HG03558 (cell line): ENCODE data around the gene FSTL3.
"Not testable (repeated sequence)": the region's sequence is repeated elsewhere in the genome, so short reads cannot be mapped to it uniquely, and the experiment has no call there.

Source experiments
- ATAC-seq: cut with Tn5 transposase; IDR thresholded peaks from one replicate; pipeline ENCODE4 v1.9.1; 2021; ENCODE audit warnings: moderate number of reproducible peaks; ENCODE audit not compliant: unreplicated experiment; ENCODE audit errors: extremely low read depth

Gene FSTL3

DNA sequence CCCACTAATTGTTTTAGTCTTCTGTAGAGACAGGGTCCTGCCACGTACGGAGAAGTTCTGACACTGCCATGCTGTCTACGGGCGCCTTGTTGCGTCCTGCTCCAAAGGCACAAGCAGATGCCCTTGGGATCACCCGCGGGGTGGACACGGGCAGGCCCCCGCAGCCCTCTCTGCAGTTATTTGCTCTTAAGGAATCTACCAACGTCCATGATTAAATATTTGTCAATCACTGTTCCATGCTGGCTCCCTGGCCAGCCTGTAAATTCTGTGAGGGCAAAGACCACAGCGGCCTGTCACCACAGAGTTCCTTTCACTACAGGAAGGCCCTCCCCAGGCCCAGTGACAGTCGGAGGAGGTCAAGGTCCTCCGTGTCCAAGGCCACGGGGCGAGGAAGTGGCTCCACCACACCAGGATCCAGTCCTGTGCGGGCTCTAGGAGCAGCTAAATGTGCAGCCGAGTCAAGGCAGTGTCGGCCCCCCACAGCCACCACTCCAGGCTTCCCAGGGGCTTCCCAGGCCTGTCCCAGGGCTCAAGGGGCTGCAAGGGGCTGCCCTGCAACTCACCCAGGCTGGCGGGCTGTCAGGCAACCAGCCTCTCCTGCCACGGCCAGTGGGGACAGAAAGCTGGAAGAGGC lies 15.3 kb upstream of the FSTL3 start:
- ATAC-seq = no peak

DNA sequence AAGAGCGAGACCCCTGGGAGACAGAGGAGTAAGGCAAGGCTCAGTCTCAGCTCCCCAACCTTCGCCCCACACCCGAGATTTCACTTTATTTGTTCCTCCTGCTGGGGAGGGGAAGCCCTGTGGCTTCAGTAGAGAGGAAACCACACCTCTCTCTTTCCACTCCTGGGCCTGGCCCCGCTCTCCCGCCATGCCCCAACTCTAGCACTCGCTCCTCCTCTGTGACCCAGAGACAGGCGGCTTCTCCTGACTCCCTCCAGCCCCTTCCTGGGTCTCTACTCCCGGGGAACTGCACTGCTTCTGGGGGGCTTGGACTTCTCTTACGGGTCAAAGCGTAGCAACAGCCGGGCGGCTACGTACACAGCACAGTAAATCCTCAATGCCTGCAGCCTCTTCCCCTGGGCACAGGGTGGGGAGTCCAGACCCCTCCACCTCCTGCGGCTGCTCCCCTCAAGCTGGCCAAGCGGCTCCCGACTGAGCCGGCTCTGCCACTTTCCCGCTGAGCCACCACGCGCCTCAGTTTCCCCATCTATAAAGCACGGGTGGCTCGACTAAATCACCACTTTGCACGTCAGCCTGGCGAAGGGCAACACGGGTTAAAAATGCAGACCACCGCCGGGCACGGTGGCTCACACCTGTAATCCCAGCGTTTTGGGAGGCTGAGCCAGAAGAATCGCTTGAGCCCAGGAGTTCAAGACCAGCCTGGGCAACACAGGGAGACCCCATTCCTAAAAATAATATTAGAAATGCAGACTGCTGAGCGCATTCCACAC lies 14.6 kb upstream of the FSTL3 start:
- ATAC-seq = no peak

DNA sequence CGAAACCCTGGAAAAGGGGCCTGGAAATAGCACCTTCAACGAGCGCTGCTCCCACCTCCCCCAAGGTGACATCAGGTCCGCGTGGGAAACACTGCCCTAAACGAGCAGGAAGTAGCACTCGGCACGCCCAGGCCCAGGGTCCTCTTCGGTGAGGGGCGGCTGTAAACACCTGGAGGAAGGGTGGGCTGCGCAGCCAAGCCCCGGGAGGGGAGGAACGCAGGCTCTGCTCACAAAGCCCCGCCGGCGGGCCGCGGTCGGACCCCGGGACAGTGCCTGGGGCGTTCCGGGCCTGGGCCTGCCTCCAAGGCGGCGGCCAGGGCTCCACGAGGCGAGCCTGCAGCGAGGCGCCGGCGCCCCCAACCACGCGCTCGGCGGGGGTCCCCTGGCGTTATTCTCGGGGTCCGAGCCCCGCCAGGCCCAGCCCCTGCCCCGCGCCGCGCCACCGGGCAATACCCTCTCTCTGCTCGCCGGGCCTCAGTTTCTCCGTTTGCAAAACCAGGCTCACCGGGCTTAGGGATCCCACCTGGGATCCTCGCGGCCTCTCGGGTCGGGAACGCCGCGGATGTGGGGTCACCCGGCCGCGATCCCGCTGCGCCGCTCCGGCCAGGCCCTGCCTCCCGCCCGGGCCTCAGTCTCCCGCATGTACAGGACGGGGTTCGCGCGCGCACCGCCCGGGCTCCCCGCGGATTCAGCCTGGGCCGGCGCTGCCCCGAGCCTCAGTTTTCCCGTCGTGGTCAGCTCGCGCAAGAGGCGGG lies 13.8 kb upstream of the FSTL3 start:
- ATAC-seq = no peak

- no peak for ATAC-seq
Measured at GRCh38 chr19:662962-663681, 13.1 kb upstream of the FSTL3 start, which contains the start of gene RNF126. Gene RNF126 (minus strand): TSS chr19:663214. CDS start chr19:663121, 93 bp downstream.

DNA sequence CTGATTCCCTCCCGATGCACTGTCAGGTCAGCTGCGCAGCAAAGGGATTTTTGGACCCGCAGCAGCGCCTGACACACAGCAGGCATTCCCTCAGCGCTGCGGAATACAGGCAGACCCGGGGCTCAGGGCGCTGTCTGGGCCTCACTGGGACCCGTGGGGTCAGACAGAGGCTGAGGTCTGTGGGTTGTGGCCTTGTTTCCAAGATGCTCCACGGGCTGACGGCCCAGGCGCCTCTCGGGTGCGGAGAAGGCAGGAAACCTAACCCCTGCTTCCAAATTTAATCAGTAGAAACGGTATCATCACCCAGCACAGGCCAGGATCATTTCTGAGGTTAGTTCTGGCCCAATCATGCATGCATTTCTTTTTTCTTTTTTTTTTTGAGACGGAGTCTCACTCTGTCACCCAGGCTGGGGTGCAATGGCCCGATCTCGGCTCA lies 12.5 kb upstream of the FSTL3 start:
- ATAC-seq = no peak

DNA sequence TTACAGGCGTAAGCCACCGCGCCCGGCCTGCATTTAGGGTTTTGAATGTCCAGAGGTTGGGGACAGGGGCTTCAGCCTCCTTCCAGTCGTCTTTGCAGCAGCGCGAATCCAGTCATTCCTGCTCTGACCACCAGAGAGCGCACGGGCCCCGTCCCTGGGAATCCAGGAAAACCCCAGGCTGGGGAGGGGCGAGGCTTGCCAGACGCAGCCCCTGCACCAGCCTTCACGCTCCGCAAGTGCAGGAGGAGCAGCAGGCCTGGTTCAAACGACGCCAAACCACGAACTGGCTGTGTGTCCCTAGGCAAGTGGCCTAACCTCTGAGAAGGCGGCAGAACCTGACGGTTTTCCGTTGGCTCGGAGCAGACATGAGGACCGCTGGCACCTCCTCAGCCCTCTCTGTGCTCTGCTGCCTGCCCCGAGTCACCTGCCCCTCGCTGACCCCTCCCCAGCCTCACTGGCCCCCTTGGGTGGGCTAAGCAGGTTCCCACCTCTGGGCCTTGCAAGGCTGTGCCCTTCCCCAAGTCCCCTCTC lies 11.2 kb upstream of the FSTL3 start:
- ATAC-seq = no peak

DNA sequence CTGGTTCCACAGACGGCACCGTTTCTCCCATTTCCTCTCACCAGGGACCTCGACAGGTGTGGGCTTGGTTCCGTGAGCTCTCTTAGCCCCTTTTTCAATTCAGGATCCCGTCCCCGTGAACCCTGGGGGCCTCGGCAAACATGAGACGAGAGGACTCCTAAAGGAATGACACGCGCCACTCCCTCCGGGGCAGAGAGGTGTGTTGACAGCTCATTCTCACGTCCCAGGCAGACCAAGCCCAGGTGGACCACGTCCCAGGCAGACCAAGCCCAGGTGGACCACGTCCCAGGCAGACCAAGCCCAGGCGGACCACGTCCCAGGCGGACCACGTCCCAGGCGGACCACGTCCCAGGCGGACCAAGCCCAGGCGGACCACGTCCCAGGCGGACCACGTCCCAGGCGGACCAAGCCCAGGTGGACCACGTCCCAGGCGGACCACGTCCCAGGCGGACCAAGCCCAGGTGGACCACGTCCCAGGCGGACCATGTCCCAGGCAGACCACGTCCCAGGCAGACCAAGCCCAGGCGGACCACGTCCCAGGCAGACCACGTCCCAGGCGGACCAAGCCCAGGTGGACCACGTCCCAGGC lies 9.1 kb upstream of the FSTL3 start:
- not testable (repeated sequence) for ATAC-seq

GRCh38 chr19:668675-669434 lies 7.3 kb upstream of the FSTL3 start:
- ATAC-seq = not testable (repeated sequence)

- ATAC-seq = no peak
Measured at GRCh38 chr19:670609-671075, 5.5 kb upstream of the FSTL3 start.

DNA sequence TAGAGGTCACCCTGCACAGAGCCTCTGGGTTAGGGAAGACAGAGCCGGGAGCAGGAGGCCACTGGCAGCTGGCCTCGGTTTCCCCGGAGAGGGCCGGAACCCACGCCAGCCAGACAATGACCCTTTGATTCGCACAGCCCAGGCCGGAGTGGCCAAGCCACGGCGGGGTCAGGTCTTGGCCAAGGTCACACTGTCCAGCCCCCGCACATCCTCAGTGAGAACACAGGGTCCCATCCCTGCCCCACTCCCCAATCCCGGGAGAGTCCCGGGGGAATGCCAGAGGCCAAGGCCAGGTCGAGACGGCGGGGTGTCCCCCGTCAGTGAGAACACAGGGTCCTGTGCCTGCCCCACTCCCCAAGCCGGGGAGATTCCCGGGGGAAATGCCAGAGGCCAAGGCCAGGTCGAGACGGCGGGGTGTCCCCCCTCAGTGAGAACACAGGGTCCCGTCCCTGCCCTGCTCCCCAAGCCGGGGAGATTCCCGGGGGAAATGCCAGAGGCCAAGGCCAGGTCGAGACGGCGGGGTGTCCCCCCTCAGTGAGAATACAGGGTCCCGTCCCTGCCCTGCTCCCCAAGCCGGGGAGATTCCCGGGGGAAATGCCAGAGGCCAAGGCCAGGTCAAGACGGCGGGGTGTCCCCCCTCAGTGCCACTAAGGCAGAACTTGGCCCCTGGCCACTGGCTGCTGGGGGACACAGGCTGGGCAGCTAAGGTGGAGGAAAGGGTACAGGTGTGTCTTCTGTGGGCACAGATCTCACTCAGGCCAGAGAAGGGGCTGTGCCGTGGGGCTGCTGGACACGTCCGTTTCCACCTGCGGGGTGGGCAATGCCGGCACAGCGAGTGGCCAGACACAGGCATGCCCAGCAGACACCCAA lies 1.7 kb upstream of the FSTL3 start:
- no peak for ATAC-seq

DNA sequence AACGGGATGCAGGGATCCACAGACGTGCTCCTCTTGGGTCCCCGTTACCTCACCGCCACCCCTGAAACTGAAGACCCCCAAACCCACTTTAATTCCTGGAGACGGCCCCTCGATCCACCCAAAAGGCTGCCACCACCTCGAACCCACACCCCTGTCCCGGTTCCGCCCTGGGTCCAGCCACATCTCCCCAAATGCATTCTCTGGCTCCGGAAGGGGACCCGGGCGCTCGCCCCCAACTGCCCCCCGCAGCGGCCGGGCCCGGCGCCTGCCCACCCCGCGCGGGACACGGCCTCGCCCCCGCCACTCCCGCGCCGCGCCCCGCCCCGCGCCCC lies 219 bp upstream of the FSTL3 start:
- no peak for ATAC-seq

- no peak for ATAC-seq
Measured at GRCh38 chr19:677201-677600, 1.0 kb downstream of the FSTL3 start.

DNA sequence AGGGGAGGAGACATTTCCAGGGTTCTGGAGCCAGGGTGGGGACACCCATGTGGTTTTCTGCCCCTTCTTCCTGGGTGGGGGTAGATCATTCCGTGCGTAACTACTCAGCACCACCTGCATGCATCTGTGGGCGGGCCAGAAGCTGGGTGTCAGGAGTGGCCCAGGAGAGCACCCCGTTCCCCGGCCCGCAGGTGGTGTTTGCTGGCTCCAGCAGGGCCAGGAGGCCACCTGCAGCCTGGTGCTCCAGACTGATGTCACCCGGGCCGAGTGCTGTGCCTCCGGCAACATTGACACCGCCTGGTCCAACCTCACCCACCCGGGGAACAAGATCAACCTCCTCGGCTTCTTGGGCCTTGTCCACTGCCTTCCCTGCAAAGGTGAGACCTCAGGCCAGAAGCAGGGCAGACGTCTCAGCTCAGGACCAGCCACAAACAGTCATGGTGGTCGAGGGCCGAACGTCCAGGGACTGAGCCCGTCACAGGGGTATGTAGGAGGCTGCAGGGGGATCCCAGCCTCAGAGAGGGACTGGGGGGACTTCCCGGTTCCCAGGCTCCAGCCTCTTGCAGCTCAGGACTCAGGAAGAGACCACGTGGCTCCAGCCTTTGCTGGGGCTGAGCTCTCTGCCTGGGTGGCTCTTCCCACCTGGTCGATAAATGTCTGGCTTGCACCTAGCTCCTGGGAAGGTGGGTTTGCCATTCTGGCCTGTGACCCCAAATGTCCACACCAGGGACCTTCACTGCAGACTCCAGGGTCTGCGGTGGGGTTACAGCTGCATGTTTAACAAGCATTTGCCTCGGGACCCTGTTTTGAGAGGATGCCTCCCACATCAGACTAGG lies 1.6 kb downstream of the FSTL3 start:
- no peak for ATAC-seq

DNA sequence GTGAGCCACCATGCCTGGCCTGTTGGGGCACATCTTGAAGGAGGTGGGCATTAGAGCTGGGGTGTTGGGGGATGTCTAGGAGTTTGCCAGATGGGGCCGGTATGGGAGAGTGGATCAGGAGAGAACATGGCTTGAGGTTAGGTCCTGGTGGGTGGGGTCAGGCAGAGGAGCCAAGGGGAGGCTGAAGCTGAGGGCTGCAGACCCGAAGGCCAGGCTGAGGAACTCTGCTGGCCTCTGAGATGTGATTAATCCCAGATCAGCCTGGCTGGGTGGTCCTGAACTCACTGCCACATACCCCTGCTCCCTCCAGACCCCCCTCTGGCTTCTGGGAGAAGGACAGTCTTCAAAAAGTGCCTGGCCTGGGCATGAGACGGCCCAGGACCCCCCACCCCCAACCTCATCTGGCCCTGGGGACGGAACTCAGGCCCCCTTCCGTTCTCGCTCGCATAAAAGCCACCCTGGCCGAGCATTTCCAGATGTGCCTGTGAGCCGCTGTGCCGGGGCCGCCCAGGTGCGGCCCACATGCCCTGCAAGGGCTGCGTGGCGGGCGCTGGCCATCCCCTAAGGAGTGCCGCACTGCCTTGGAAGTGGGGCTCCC lies 2.7 kb downstream of the FSTL3 start:
- ATAC-seq = no peak

GRCh38 chr19:679418-680286 lies 3.5 kb downstream of the FSTL3 start:
- ATAC-seq = no peak
